Activated CD8-positive, alpha-beta memory T cell treated with anti-CD3 and anti-CD28 coated beads, Interleukin-2, amount 50 U/mL, for 1 hour (primary cell): ENCODE results near the gene MAST3.

ENCODE experiments used
- DNase-seq: peaks from one replicate; pipeline ENCODE4 v3.0.0-alpha.2; 2020; ENCODE audit errors: extremely low read depth

Gene MAST3

DNA sequence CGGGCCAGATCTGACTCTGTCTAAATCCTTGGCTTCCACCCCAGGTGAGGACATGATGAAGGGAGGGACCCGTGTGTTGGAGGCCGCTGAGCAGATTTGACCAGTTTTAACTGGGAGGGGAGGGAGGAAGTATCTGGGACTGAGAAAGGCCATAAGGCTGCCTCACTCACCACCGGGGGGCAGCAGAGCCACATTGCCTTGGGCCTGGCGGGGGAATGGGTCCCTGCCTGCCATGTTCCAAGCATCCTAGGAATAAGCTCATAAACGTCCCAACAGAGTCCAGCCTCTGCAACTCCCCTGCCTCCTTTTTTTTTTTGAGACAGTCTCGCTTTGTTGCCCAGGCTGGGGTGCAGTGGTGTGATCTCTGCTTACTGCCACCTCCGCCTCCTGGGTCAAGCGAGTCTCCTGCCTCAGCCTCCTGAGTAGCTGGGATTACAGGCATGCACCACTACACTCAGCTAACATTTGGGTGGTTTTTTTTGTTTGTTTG, 15.5 kb downstream of the MAST3 start:
- DNase-seq, result no peak

DNA sequence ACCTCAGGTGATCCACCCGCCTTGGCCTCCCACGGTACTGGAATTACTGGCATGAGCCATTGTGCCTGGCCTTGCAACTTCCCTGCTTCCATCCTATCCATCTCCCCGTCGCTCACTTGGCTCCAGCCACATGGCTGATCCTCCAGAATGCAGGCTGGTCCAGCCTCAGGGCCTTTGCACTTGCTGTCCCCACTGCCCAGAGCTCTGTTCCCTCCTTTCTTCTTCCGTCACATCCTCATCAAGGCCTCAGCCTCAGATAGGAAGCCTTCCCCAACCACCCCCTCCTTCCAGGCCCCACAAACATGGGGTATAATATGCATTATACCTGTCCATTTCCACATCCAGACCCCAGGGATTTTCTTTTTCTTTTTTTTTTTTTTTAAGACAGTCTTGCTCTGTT, 16.2 kb downstream of the MAST3 start:
- no peak for DNase-seq

DNA sequence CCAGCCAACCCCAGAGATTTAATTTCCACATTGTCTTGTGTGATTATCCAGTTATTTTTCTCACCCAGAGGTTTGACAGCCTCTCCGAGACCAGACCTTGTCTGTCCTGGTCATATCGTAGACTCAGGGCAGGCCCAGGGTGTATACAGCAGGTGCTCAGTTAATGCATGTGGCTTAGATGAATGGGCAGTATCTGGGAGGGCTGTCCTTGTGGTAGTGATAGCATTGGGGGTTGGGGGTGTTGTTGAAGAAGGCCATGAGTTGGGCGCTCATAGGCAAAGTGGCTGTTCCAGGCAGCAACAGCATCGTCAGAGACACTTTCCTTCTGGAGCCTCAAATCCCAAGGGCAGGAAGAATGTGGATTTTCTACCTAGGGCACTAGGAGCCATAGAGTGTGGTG, 16.9 kb downstream of the MAST3 start:
- DNase-seq, result no peak

DNA sequence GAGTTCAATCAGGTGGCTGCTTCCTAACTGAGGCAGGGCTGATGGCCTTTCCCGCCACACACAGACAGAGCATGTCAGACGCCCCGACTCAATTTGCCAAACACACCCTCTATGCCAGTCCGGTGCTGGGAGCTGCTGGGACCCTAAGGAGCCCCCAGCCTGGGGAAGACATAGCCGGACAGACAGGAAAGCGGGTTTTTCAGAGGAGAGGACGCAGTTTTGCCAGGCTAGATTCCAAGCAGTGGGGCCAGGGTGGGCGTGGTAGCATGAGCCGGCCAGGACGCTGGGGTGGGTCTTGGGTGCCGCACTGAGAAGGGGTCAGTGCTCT, 19.8 kb downstream of the MAST3 start:
- DNase-seq, result no peak

DNA sequence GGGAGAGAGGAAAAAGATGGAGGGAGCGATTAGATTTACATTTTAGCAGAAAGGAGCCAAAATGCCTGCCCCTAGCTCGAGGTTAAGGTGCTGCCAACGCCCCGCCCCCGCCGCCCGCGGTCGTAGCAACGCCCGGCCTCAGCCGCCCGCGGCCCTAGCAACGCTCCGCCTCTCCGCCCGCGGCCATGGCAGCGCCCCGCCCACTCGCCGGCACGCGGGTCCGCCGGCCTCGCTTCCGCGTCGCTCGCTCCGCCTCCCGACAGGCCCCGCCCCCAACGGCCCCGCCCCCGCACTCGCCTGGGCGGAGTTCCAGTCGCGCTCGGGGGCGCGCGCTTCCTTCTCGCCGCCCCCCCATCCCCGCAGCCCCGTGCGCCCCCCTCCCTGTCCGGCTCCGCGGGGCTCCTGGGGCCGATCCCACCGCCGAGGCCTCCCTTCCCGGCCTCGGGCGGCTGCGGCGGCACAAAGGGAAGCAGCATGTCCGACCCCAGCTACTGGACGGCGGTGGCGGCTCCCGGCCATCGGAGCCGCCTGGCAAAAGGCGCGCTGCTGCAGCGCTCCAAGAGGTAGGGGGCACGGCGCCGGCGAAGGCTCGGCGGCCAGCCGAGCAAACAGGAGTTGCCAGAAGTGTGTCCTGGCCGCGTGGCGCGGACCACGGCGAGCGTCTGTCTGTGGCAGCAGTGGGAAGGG, 20.3 kb downstream of the MAST3 start:
- peak; percentile 67 for DNase-seq

DNA sequence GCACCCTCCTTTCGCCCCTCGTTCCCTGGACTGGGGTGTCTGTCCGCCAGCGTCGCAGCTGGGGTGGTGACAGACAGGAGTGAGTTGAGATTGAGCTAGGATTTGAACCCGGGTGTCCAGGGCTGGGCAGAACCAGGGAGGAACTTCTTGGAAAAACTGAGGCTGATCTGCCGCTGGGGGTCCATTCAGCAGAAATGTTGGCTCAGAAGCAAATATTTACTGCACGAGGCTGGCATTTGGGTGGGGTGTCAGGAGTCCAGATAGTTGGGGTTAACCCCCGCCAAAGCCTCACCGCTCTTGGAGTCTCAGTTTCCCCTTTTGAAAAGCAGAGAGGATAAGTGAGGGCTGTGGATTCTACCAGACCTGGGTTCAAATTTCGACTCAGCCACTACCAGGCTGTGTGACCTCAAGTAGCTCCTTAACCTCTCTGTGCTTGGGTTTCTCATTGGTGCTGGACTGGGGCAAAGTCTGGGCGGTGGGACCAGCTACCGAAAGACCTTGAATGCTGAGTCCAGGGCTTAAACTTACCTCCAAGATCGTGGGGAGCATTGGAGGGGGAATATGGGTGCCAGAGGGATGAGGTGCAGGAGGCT, 20.9 kb downstream of the MAST3 start:
- no peak for DNase-seq

DNA sequence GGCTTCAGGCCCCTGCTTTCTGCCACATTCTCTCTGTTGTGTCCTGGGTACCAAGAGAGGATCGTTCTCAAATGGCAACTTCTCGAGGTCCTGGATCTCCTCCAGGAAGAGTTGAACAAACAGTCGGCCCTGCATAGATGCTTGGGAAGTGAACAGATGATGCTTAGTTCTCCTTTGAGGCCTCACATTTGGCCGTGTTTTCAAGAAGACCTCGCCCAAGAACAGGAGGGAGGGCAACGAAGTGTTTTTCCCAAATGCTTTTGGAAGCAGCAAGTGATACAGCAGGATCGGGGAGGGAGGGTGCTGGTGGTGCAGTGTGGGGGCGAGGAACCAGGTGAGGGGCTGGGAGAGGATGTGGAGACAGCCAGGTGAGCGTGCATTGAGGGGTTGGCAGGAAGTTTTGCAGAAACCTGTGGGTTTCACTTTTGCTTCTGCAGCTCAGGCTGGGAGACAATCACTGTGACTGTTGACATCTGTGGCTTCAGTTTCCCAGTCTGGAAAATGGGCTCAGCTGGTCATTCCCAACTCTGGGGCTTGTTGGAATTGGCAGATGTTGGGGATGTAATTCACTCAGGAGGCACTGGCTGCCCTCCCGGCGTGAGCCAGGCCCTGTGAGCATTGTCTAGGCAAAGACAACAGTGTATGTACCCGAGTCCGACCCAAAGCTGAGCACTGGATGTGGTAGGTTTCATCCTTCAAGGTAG, 21.6 kb downstream of the MAST3 start:
- no peak for DNase-seq

DNA sequence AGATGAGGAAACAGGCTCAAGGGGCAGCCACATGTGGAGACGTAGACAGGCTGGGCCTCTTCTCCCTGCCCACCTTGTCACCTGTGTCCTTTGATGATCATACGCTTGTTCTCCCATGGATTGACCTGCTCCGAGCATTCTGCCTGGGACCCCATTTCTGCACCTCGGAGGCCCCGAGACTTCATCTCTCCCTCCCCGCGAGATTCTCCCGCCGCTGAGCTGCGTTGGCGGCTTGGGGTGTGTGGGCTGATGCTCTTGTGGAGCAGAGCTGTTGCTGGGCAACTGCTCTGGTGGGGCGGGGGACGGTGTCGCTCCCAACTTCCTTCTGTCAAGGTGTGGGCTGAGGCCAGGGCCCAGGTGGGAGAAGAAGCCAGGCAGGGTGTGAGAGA, 22.1 kb downstream of the MAST3 start:
- no peak for DNase-seq

DNA sequence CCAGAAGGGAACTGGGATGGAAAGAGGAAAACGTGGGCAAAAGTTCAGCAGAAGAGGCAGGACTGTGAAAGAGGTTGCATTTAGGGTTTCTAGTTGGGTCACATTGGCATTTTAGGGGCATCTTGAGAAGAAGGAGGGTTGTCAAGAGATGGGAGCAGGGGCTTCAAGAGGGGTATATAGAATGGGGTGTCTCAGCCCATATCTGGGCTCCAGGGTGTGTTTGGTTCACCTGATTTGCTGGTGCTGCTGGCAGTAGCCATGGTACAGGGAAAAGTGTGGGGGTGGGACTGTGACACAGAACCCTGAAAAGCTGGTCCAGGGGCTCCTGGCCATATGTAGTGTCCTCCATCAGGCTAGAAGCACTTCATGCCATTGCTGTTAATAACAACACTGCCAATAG, 22.5 kb downstream of the MAST3 start:
- DNase-seq, result no peak

DNA sequence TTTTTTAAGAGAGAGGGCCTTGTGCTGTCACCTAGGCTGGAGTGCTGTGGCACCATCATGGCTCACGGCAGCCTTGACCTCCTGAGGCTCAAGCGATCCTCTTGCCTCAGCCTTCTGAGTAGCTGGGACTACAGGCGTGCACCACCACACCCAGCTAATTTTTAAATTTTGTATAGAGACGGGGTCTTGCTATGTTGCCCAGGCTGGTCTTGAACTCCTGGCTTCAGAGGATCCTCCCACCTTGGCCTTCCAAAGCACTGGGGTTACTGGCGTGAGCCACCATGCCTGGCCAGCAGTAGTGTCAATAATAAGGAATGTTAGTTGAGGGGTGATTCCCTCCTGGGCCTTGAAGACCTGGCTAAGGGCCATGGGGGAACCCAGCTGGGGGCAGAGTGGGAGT, 23.6 kb downstream of the MAST3 start:
- no peak for DNase-seq

DNA sequence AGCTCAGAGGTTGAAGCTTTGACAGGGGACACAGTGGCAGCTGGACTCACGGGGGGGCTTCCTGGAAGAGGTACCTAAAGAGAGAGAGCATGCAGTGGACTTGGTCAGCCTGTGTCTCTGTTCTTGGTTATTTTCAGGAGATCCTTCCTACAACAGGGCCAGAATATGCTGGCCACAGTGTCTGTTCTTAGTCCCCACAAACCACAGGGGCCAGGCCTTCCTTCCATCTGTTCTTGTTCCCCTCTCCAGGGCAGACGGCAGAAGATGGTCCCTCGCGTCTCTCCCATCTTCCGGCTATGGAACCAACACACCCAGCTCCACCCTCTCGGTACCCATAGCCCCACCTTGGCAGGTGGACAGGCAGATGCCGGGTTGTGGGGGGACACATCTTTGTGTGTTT, 24.8 kb downstream of the MAST3 start:
- DNase-seq, result no peak

DNA sequence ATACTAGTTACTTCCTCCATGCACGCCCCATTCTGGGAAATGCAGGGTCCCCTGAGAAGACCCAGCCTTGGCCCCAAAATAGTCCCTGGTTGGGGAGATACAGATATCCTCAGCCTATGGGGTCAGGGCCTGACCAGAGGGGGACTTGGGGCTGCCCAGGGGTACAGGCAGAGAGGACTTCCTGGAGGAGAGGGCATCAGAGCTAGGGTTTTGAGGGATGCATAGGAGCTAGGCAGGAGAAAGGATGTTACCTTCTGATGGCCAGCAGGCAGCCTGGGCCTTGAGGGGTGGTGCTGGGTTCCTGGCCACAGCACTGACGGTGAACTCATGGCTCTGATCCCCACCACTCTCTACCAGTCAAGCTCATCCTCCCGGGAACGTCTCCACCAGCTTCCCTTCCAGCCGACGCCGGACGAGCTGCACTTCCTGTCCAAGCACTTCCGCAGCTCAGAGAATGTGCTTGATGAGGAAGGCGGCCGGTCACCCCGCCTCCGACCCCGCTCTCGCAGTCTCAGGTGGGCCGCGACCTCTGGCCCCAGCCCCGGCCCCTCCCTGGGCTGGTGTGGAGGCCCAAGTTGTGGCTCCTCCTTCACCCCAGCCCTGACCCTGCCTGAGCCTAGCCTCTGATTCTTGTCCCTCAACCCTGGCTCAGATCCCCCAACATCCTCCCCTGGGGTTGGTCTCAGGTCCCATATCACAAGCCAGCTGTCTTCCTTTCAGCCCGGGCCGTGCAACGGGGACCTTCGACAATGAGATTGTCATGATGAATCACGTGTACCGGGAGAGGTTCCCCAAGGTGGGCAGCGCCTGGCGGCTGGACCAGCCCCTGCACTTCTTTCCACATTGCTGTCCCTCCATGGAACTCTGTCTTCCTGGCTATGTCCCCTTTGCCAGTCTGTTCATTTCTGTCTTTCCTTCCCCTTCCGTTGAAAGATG, 25.6 kb downstream of the MAST3 start:
- DNase-seq, result no peak

DNA sequence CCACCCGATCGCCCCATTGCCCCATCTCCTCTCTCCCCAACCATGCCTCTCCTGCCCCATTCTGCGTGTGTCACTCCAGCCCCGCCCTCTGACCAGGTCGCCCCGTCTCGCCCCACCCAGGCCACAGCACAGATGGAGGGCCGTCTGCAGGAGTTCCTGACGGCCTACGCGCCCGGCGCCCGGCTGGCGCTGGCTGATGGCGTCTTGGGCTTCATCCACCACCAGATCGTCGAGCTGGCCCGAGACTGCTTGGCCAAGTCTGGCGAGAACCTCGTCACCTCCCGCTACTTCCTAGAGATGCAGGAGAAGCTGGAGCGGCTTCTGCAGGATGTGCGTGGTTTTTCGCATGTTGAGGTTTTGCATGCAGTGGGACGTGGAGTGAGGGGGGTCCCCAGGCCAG, 26.2 kb downstream of the MAST3 start:
- no peak for DNase-seq

DNA sequence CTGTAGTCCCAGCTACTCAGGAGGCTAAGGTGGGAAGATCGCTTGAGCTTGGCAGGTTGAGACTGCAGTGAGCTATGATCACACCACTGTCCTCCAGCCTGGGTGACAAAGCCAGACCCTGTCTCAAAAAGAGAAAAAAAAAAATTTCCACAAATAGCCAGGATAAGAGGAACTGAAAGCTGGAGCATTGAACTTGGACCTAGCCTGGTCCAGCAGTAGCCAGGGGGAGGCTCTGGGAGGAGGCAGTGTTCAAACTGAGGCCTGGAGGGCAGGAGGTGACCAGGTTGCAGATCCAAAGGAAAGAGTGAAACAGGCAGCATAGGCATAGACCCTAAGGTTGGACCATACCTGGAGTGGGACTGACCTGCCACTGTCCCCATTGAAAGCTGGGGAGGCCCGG, 28.5 kb downstream of the MAST3 start:
- DNase-seq, result no peak

DNA sequence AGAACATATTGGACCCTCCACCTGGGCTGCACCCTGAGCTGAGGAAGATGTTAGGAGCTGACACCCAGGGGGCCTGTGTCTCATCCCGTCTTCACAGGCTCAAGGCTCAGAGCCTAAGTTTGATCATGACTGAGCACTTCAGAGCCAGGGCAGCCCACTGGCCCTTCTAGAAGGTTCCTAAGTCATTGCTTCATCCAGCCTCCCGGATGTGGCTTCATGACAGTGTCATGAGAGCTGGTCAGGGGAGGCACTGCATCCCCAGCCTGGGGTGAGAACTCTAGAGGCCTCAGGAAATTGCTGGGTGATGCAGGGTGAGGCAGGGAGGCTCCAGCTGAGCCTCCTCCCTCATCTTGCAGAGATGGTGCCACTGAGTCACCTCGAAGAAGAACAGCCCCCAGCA, 30.5 kb downstream of the MAST3 start:
- DNase-seq, result no peak

DNA sequence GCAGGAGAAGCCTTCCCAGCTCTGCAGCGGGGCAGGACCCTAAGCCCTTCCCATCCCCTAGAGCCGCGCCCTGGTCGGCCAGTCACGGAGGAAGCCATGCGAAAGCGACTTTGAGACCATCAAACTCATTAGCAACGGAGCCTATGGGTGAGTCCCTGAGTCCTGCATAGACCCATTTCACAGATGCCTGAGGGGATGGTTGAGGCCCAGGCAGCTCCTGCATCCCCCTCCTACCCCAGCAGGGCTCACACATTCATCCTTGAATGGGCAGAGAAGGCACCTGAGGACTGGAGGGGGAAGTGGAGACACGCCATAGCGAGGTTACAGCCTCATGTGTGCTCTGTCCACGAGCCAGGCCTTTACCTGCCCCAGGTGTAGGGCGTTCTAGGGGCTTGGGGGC, 31.2 kb downstream of the MAST3 start:
- DNase-seq, result no peak

DNA sequence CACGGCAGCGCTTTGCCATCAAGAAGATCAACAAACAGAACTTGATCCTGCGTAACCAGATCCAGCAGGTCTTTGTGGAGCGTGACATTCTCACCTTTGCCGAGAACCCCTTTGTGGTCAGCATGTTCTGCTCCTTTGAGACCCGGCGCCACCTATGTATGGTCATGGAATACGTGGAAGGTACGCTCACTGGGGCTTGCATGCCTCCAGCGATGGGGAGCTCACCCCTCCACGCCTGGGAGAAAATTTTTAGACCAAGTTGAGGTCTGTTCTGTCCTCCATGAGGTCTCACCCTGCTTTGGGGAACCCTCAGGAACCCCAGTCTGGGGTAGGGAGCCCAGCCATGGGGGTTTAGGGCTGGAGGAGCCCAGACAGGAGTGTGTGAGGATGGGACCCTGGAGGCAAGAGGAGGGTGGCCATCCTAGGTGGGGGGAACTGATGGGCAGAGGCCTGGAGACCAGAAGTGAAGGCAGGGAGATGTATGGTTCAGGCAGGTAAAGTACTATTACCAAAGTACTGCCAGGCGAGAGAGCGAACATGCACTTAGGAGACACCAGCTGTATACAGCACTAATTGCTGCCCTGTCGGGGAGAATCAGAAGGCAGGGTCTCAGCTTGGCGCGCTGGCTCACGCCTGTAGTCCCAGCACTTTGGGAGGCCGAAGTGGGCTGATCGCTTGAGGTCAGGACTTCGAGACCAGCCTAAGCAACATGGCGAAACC, 33.1 kb downstream of the MAST3 start:
- no peak for DNase-seq

DNA sequence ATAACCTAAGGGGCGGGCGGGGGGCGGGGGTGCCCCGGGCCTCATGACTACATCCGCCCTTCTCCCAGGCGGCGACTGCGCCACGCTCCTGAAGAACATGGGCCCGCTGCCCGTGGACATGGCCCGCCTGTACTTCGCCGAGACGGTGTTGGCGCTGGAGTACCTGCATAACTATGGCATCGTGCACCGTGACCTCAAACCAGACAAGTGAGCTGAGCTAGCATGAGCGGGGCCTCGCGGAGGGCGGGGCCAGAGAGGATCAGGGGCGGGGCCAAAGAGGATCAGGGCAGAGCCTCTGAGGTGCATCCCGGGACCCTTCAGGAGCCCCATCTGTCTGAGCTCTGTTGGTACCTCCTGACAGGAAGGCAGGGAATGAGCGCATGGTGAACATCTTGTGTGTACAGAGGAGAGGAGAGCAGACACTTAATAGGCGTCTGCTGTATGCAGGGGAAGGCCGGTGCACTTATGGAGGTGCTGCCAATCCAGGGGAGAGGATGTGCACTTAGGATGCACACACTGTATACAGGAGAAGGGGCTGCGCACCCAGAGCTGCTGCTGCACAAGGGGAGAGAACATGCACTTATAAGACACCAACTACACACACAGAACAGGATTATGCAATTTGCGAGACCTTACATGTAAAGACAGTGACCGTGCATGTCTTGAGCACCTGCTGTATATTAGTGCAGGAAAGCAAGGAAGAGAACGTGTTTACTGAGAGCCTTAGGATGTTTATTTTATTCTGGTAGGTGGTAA, 34.4 kb downstream of the MAST3 start:
- no peak for DNase-seq

DNA sequence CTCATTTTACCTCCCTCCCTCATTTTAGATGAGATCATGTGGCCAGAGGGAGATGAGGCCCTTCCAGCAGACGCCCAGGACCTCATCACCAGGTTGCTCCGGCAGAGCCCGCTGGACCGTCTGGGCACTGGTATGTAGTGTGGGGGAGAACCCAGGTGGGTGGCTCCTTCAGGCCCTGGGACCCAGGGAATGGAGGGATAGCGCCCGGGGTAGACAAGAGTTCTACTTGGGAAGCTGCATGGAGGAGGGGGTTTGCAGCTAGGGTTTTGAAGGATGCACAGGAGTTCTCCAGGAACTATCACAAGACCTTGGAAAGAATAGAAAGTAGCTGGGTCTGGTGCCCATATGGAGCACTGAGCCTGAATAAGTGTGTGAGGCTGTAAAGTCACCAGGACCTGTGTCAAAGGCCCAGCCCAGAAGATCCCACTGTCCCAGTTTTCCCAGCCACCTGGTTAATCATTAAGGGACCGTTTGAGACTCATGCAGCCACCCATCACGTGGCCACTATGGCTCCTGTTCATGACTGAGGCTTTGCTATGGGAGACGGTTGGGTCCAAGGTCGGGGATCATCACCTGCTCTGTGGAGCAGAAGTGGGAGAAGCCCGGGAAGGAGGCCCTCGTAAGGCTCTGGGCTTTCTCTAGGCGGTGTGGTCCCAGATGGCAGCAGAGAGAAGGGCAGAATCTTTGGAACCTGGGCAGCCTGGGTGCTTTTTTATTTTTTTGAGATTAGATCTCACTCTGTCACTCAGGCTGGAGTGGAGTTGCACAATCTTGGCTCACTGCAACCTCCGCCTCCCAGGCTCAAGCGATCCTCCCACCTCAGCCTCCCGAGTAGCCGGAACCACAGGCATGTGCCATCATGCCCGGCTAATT, 38.4 kb downstream of the MAST3 start:
- no peak for DNase-seq

DNA sequence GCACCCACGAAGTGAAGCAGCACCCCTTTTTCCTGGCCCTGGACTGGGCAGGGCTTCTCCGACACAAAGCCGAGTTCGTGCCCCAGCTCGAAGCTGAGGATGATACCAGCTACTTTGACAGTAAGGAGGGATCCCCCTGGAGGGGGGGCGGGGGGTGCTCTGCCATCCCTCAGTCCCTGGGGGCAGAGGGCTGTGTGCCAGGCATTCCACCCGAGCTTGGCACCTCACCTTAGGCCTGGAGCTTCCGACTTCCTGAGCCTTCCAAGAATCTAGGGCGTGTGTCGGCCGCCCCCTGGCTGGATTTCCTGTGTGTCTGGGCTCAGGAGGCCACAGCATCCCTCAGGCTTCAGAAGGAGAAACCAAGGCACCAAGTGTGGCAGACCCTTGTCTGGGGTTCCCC, 39.7 kb downstream of the MAST3 start:
- no peak for DNase-seq
